ENCODE data around the gene TMEM183A. TPM values are rescaled to one million over a fixed set of nuclear protein-coding genes. Genes with fewer than 3 reads are reported as not detected.
"Not testable (repeated sequence)": the region's sequence is repeated elsewhere in the genome, so short reads cannot be mapped to it uniquely, and the experiment has no call there.

Gene TMEM183A
- total and polyA plus RNA-seq, 2 experiments from 2014 or later: 65.2 to 78.8 TPM

- H3K4me1 ChIP-seq (ENCODE audit: insufficient read depth): no peaks in the 10 kb centered on the region
- no peak overlapping the region for H3K4me2 ChIP-seq
- H3K27me3 ChIP-seq: peaks cover 20% of the 10 kb centered on the region
- DNase-seq (ENCODE audit: low spot score): no peak
- no peak overlapping the region for H3K27ac ChIP-seq
- H3K9me2 ChIP-seq (replicated peaks; ENCODE audit: insufficient read depth): no peaks in the 10 kb centered on the region
- no peak overlapping the region for H2AFZ ChIP-seq
- no peaks in the 10 kb centered on the region for H3K36me3 ChIP-seq (replicated peaks; ENCODE audit: insufficient read depth, low read depth)
- no peak overlapping the region for H3K4me3 ChIP-seq
- TF ChIP-seq CTCF (IDR thresholded peaks at IDR 0.05; ENCODE audit: poor library complexity): no peak
- TF ChIP-seq EZH2 (IDR thresholded peaks at IDR 0.05; ENCODE audit: borderline replicate concordance): no peak
- TF ChIP-seq EZH2phosphoT487 (IDR thresholded peaks at IDR 0.05; ENCODE audit: low read depth, severe bottlenecking, unreplicated experiment): no peak
- no peaks in the 10 kb centered on the region for H3K9me3 ChIP-seq (ENCODE audit: low read depth)
- WGBS (ENCODE audit: low lambda C conversion rate, missing lambda C conversion rate): 76% methylated on average over 2 of the region's 2 CpGs
- no peaks in the 10 kb centered on the region for H4K20me1 ChIP-seq (ENCODE audit: insufficient read depth, poor library complexity, severe bottlenecking)
- no peaks in the 10 kb centered on the region for H3K79me2 ChIP-seq
These were observed 27.7 kb upstream of the TMEM183A start for GRCh38 chr1:202979459-202979858.

GRCh38 chr1:202981939-202982338 lies 25.2 kb upstream of the TMEM183A start:
- no peak overlapping the region for H2AFZ ChIP-seq
- H3K27ac ChIP-seq: no peak overlapping the region
- H3K4me3 ChIP-seq: no peak overlapping the region
- DNase-seq (ENCODE audit: low spot score): no peak
- H3K4me1 ChIP-seq (ENCODE audit: insufficient read depth): no peaks in the 10 kb centered on the region
- H3K36me3 ChIP-seq (replicated peaks; ENCODE audit: insufficient read depth, low read depth): no peaks in the 10 kb centered on the region
- 69% methylated on average over 2 of the region's 2 CpGs for WGBS (ENCODE audit: low lambda C conversion rate, missing lambda C conversion rate)
- no peaks in the 10 kb centered on the region for H3K79me2 ChIP-seq
- no peak overlapping the region for H3K4me2 ChIP-seq
- H3K9me3 ChIP-seq (ENCODE audit: low read depth): no peaks in the 10 kb centered on the region
- TF ChIP-seq EZH2phosphoT487 (IDR thresholded peaks at IDR 0.05; ENCODE audit: low read depth, severe bottlenecking, unreplicated experiment) (no peak), EZH2 (IDR thresholded peaks at IDR 0.05; ENCODE audit: borderline replicate concordance) (no peak), CTCF (IDR thresholded peaks at IDR 0.05; ENCODE audit: poor library complexity) (no peak)
- no peaks in the 10 kb centered on the region for H3K9me2 ChIP-seq (replicated peaks; ENCODE audit: insufficient read depth)
- peaks cover 11% of the 10 kb centered on the region for H3K27me3 ChIP-seq
- no peaks in the 10 kb centered on the region for H4K20me1 ChIP-seq (ENCODE audit: insufficient read depth, poor library complexity, severe bottlenecking)

GRCh38 chr1:202982715-202983430 lies 24.3 kb upstream of the TMEM183A start:
- Histone ChIP-seq H3K27ac (no peak overlapping the region), H3K36me3 (replicated peaks; ENCODE audit: insufficient read depth, low read depth) (no peaks in the 10 kb centered on the region), H3K9me2 (replicated peaks; ENCODE audit: insufficient read depth) (no peaks in the 10 kb centered on the region), H3K79me2 (no peaks in the 10 kb centered on the region), H4K20me1 (ENCODE audit: insufficient read depth, poor library complexity, severe bottlenecking) (no peaks in the 10 kb centered on the region), H3K9me3 (ENCODE audit: low read depth) (no peaks in the 10 kb centered on the region), H3K4me1 (ENCODE audit: insufficient read depth) (no peaks in the 10 kb centered on the region), H2AFZ (no peak overlapping the region), H3K4me2 (no peak overlapping the region), H3K27me3 (peaks cover 6% of the 10 kb centered on the region), H3K4me3 (no peak overlapping the region)
- TF ChIP-seq EZH2 (IDR thresholded peaks at IDR 0.05; ENCODE audit: borderline replicate concordance) (no peak), CTCF (IDR thresholded peaks at IDR 0.05; ENCODE audit: poor library complexity) (no peak), EZH2phosphoT487 (IDR thresholded peaks at IDR 0.05; ENCODE audit: low read depth, severe bottlenecking, unreplicated experiment) (no peak)
- DNase-seq (ENCODE audit: low spot score): no peak
- 96% methylated on average over 3 of the region's 3 CpGs for WGBS (ENCODE audit: low lambda C conversion rate, missing lambda C conversion rate)

- H2AFZ ChIP-seq; H3K4me2 ChIP-seq; H3K36me3 ChIP-seq (replicated peaks; ENCODE audit: insufficient read depth, low read depth); H3K79me2 ChIP-seq; H3K9me3 ChIP-seq (ENCODE audit: low read depth); H3K27me3 ChIP-seq; H3K4me3 ChIP-seq; H3K9me2 ChIP-seq (replicated peaks; ENCODE audit: insufficient read depth); H4K20me1 ChIP-seq (ENCODE audit: insufficient read depth, poor library complexity, severe bottlenecking); DNase-seq (ENCODE audit: low spot score); H3K27ac ChIP-seq; H3K4me1 ChIP-seq (ENCODE audit: insufficient read depth): not testable (repeated sequence)
- WGBS (ENCODE audit: low lambda C conversion rate, missing lambda C conversion rate): 90% methylated on average over 7 of the region's 9 CpGs
These were observed 21.1 kb upstream of the TMEM183A start for GRCh38 chr1:202986120-202986519.
